H9 (cell line): Measurements from ENCODE around the gene MYO3A. TPM values are rescaled to one million over a fixed set of nuclear protein-coding genes. Genes with fewer than 3 reads are reported as not detected.

Experiments
- DNase-seq: peaks from one replicate; pipeline ENCODE4 v3.0.0-alpha.2; 2017
- H2AFZ ChIP-seq: one replicate; pipeline ENCODE4 v1.6.1; 2013; ENCODE audit warnings: mild to moderate bottlenecking, low read length, control low read depth, moderate library complexity
- H2AK5ac ChIP-seq: 2 replicates; pipeline ENCODE4 v1.6.1; 2013; ENCODE audit warnings: low read length, control low read depth, mixed read lengths; ENCODE audit not compliant: insufficient read length
- H2BK120ac ChIP-seq: one replicate; pipeline ENCODE4 v1.6.1; 2013; ENCODE audit warnings: low read depth, mild to moderate bottlenecking, low read length, control low read depth, inconsistent platforms; ENCODE audit not compliant: poor library complexity, severe bottlenecking
- H2BK12ac ChIP-seq: 2 replicates; pipeline ENCODE4 v1.6.1; 2013; ENCODE audit warnings: low read length, control low read depth, mixed read lengths, low read depth; ENCODE audit not compliant: insufficient read length
- H2BK15ac ChIP-seq: 2 replicates; pipeline ENCODE4 v1.6.1; 2013; ENCODE audit warnings: low read depth, low read length, control low read depth
- H2BK20ac ChIP-seq: one replicate; pipeline ENCODE4 v1.6.1; 2013; ENCODE audit warnings: low read depth, mild to moderate bottlenecking, low read length, control low read depth, inconsistent platforms; ENCODE audit not compliant: poor library complexity, severe bottlenecking
- H2BK5ac ChIP-seq: 2 replicates; pipeline ENCODE4 v1.6.1; 2013; ENCODE audit warnings: low read length, control low read depth, mixed read lengths; ENCODE audit not compliant: insufficient read length
- H3K14ac ChIP-seq: 2 replicates; pipeline ENCODE4 v1.6.1; 2013; ENCODE audit warnings: low read length, control low read depth; ENCODE audit not compliant: insufficient read depth
- H3K18ac ChIP-seq: 2 replicates; pipeline ENCODE4 v1.6.1; 2013; ENCODE audit warnings: low read depth, mild to moderate bottlenecking, mixed read lengths, low read length, control low read depth; ENCODE audit not compliant: insufficient read length
- H3K23ac ChIP-seq: 2 replicates; pipeline ENCODE4 v1.6.1; 2013; ENCODE audit warnings: low read length, control low read depth, mixed read lengths, low read depth; ENCODE audit not compliant: insufficient read length
- H3K23me2 ChIP-seq: 2 replicates; pipeline ENCODE4 v1.6.1; 2013; ENCODE audit warnings: low read depth, mild to moderate bottlenecking, mixed read lengths, low read length, control low read depth; ENCODE audit not compliant: insufficient read length, poor library complexity, severe bottlenecking
- H3K27ac ChIP-seq: 2 replicates; pipeline ENCODE4 v1.5.1; 2013; ENCODE audit warnings: low read length, control low read depth, mixed read lengths, low read depth; ENCODE audit not compliant: insufficient read length
- H3K27me3 ChIP-seq: 2 replicates; pipeline ENCODE4 v1.6.1; 2013; ENCODE audit warnings: low read length, control low read depth, inconsistent platforms; ENCODE audit not compliant: insufficient read depth
- H3K4ac ChIP-seq: 2 replicates; pipeline ENCODE4 v1.6.1; 2013; ENCODE audit warnings: low read depth, mild to moderate bottlenecking, control low read depth, inconsistent platforms, low read length, moderate library complexity
- H3K4me1 ChIP-seq: 2 replicates; pipeline ENCODE4 v1.6.1; 2013; ENCODE audit warnings: low read length, control low read depth, inconsistent platforms; ENCODE audit not compliant: insufficient read depth
- H3K4me2 ChIP-seq: 2 replicates; pipeline ENCODE4 v1.6.1; 2013; ENCODE audit warnings: low read length, control low read depth, mixed read lengths; ENCODE audit not compliant: insufficient read length, insufficient read depth
- H3K56ac ChIP-seq: 2 replicates; pipeline ENCODE4 v1.6.1; 2013; ENCODE audit warnings: low read depth, mild to moderate bottlenecking, mixed read lengths, low read length, control low read depth; ENCODE audit not compliant: insufficient read length
- H3K79me1 ChIP-seq: 2 replicates; pipeline ENCODE4 v1.6.1; 2013; ENCODE audit warnings: low read depth, mild to moderate bottlenecking, moderate library complexity, low read length, control low read depth, inconsistent platforms; ENCODE audit not compliant: insufficient read depth, poor library complexity, severe bottlenecking
- H3K79me2 ChIP-seq: 2 replicates; pipeline ENCODE4 v1.6.1; 2013; ENCODE audit warnings: low read length, control low read depth, inconsistent platforms; ENCODE audit not compliant: insufficient read depth
- H3K9ac ChIP-seq: 2 replicates; pipeline ENCODE4 v1.6.1; 2013; ENCODE audit warnings: low read length, control low read depth, mixed read lengths; ENCODE audit not compliant: insufficient read length; ENCODE audit errors: extremely low read depth
- H3K9me3 ChIP-seq: one replicate; pipeline ENCODE4 v1.6.1; 2013; ENCODE audit warnings: low read depth, low read length, inconsistent platforms; ENCODE audit not compliant: control insufficient read depth
- H3T11ph ChIP-seq: one replicate; pipeline ENCODE4 v1.6.1; 2013; ENCODE audit warnings: mild to moderate bottlenecking, low read length, control low read depth, inconsistent platforms
- H4K20me1 ChIP-seq: one replicate; pipeline ENCODE4 v1.6.1; 2013; ENCODE audit not compliant: control insufficient read depth, insufficient read length, insufficient read depth
- H4K5ac ChIP-seq: 2 replicates; pipeline ENCODE4 v1.6.1; 2013; ENCODE audit warnings: low read depth, mild to moderate bottlenecking, mixed read lengths, low read length, control low read depth; ENCODE audit not compliant: insufficient read length
- H4K8ac ChIP-seq: replicated peaks from 2 replicates; pipeline ENCODE4 v1.6.1; 2013; ENCODE audit warnings: low read length, control low read depth, mixed read lengths, low read depth; ENCODE audit not compliant: insufficient read length
- H4K91ac ChIP-seq: 2 replicates; pipeline ENCODE4 v1.6.1; 2013; ENCODE audit warnings: low read depth, mild to moderate bottlenecking, moderate library complexity, mixed read lengths, low read length, control low read depth; ENCODE audit not compliant: insufficient read length
- H3K27ac Mint-ChIP-seq, 3 experiments: 2 replicates in 2 of 3; 3 replicates in 1 of 3; pipeline ENCODE4 v1.8.0; 2020 to 2021; ENCODE audit warnings: mixed read lengths in 3 of 3, mild to moderate bottlenecking in 1 of 3, moderate library complexity in 1 of 3
- H3K27me3 Mint-ChIP-seq: 2 replicates; pipeline ENCODE4 v1.8.0; 2021; ENCODE audit warnings: low read depth, mild to moderate bottlenecking, moderate library complexity, mixed read lengths
- H3K36me3 Mint-ChIP-seq, 3 experiments: 2 replicates in 2 of 3; 3 replicates in 1 of 3; pipeline ENCODE4 v1.8.0; 2020 to 2021; ENCODE audit warnings: low read depth in 3 of 3, mixed read lengths in 3 of 3; ENCODE audit not compliant: insufficient read depth in 1 of 3
- H3K4me1 Mint-ChIP-seq, 2 experiments: 2 replicates each; pipeline ENCODE4 v1.8.0; 2020; ENCODE audit warnings: mixed read lengths in 2 of 2
- H3K4me3 Mint-ChIP-seq, 2 experiments: 2 replicates in 1 of 2; 3 replicates in 1 of 2; pipeline ENCODE4 v1.8.0; 2020 to 2021; ENCODE audit warnings: mild to moderate bottlenecking in 2 of 2, mixed read lengths in 2 of 2, moderate library complexity in 1 of 2
- H3K9me3 Mint-ChIP-seq, 2 experiments: 2 replicates in 1 of 2; 3 replicates in 1 of 2; pipeline ENCODE4 v1.8.0; 2020; ENCODE audit warnings: mild to moderate bottlenecking in 2 of 2, mixed read lengths in 2 of 2, moderate library complexity in 1 of 2
- WGBS: extraction: QIAGEN DNeasy Blood & Tissue Kit; methylation state at CpG from one replicate; pipeline ENCODE4 v1.1.7; 2013; ENCODE audit warnings: missing lambda C conversion rate, low lambda C conversion rate, mixed read lengths; ENCODE audit not compliant: insufficient read length; ENCODE audit errors: extremely low coverage; 5-methylcytosine and 5-hydroxymethylcytosine counted together
- total RNA-seq: library from RNA; stranded (reverse); gene quantifications from 2 replicates; pipeline ENCODE4 v1.2.1, GENCODE V29; 2021
- TF ChIP-seq, protein P1 (sequence below): fragments of 200-600 bp; sonication (generic); conservative IDR thresholded peaks from 3 replicates; pipeline ENCODE4 v1.8.0; 2021; ENCODE audit warnings: antibody characterized with exemption, mild to moderate bottlenecking

MYO3A gene
- total RNA-seq, 1 experiment from 2014 or later = 4.3 TPM

DNA sequence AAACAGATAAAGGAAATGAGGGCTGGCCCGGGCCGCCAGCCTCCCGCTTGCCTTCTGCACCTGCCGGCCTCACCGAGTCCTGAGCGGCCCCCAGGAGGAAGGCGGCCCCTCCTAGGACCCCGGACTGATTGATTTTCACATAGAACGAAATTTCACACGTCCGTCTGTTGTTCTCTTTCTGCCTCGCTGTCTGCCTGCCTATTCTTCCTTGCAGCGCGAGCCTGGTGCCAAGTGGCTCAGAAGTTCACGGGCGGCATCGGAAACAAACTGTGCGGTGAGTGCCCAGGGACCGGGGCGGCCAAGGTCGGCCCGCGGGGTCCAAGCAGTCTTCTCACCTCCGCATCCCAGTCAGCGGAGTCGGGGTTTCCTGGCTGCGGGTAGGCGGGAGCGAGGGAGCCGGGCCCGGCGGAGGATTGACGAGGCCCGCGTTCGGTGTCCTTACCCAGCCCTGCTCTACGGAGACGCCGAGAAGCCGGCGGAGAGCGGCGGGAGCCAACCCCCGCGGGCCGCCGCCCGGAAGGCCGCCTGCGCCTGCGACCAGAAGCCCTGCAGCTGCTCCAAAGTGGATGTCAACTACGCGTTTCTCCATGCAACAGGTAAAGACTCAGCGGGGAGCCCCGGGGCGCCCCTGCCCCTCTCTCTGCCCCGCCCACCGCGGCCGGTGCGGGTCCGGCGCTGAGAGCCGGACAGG, 283.5 kb downstream of the MYO3A start:
- H3K36me3 Mint-ChIP-seq = no peaks in the 10 kb centered on the region; a peak in 2 of 7 replicates
- no peak overlapping the region for H3T11ph ChIP-seq
- H3K18ac ChIP-seq = no peak overlapping the region
- H3K56ac ChIP-seq = no peak overlapping the region
- no peak overlapping the region for H2AFZ ChIP-seq
- H3K27me3 Mint-ChIP-seq = peaks cover 82% of the 10 kb centered on the region
- H3K4me3 Mint-ChIP-seq = peak overlapping the region; percentile 63 to 83
- no peak overlapping the region for H3K27ac Mint-ChIP-seq
- H3K14ac ChIP-seq = no peak overlapping the region
- no peak overlapping the region for H2BK120ac ChIP-seq
- peaks cover 3 to 9% of the 10 kb centered on the region in 2 experiments; a peak in 2 of 5 replicates for H3K9me3 Mint-ChIP-seq
- WGBS = no CpG with 5 or more reads among the region's 64 CpGs
- peaks cover 50% of the 10 kb centered on the region for H3K27me3 ChIP-seq
- H2BK12ac ChIP-seq = no peak overlapping the region
- no peak overlapping the region for H3K4ac ChIP-seq
- no peak overlapping the region for H3K9ac ChIP-seq
- H2BK15ac ChIP-seq = no peak overlapping the region
- H2BK20ac ChIP-seq = no peak overlapping the region
- H3K23ac ChIP-seq = no peak overlapping the region
- H3K79me2 ChIP-seq = no peaks in the 10 kb centered on the region
- no peak overlapping the region for H2AK5ac ChIP-seq
- H3K27ac ChIP-seq = no peak overlapping the region
- no peaks in the 10 kb centered on the region for H3K9me3 ChIP-seq
- TF ChIP-seq, protein P1, sequence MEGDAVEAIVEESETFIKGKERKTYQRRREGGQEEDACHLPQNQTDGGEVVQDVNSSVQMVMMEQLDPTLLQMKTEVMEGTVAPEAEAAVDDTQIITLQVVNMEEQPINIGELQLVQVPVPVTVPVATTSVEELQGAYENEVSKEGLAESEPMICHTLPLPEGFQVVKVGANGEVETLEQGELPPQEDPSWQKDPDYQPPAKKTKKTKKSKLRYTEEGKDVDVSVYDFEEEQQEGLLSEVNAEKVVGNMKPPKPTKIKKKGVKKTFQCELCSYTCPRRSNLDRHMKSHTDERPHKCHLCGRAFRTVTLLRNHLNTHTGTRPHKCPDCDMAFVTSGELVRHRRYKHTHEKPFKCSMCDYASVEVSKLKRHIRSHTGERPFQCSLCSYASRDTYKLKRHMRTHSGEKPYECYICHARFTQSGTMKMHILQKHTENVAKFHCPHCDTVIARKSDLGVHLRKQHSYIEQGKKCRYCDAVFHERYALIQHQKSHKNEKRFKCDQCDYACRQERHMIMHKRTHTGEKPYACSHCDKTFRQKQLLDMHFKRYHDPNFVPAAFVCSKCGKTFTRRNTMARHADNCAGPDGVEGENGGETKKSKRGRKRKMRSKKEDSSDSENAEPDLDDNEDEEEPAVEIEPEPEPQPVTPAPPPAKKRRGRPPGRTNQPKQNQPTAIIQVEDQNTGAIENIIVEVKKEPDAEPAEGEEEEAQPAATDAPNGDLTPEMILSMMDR = no peak
- no peak overlapping the region for H4K5ac ChIP-seq
- peak; percentile 73 for DNase-seq
- H3K4me1 ChIP-seq = peaks cover 5% of the 10 kb centered on the region; the same call in 1 of the 2 replicates
- H3K4me1 Mint-ChIP-seq = peaks cover 59 to 63% of the 10 kb centered on the region in 2 experiments
- peak overlapping the region; percentile 57 for H3K4me2 ChIP-seq
- no peaks in the 10 kb centered on the region for H4K20me1 ChIP-seq
- H3K79me1 ChIP-seq = no peaks in the 10 kb centered on the region
- no peak overlapping the region for H4K8ac ChIP-seq
- H3K23me2 ChIP-seq = peaks cover 40% of the 10 kb centered on the region
- no peak overlapping the region for H4K91ac ChIP-seq
- H2BK5ac ChIP-seq = no peak overlapping the region
